H1 (cell line): ENCODE measurements around the gene RIC8A. TPM values are rescaled to one million over a fixed set of nuclear protein-coding genes. Genes with fewer than 3 reads are reported as not detected.

Source experiments
- CTBP2 ChIP-seq: IDR thresholded peaks from 2 replicates; pipeline ENCODE4 v1.7.0; 2011; ENCODE audit warnings: borderline replicate concordance, mild to moderate bottlenecking, moderate library complexity, mixed read lengths, low read length; ENCODE audit not compliant: insufficient read depth, insufficient read length
- polyA plus RNA-seq, 7 experiments: library from polyadenylated mRNA; depleted of rRNA in 3 of 7; stranded (reverse) in 5 of 7; unstranded in 2 of 7; fragments of >200 nt in 5 of 7; fragments of 200-250 nt in 2 of 7; gene quantifications; 1 replicate in 5 of 7; 2 replicates in 1 of 7; 4 replicates in 1 of 7; pipeline versions ENCODE4 v1.2.1 to v1.2.3, GENCODE V29; 2011 to 2013; ENCODE audit warnings: missing spikeins in 2 of 7, mixed read lengths in 2 of 7
- total RNA-seq: library from RNA; stranded (reverse); fragmentation: NEBNext Ultra II Directional; extraction: Animal tissue kit (Norgen Biotek cat#: 25700); gene quantifications from 2 replicates; pipeline ENCODE4 v1.2.1, GENCODE V29; 2021
- TF ChIP-seq, protein P1 (sequence below): fragments of 300-600 bp; sonication (generic); IDR thresholded peaks from 2 replicates; pipeline ENCODE4 v1.7.1; 2012; ENCODE audit warnings: low read length, moderate library complexity, mild to moderate bottlenecking, inconsistent platforms; ENCODE audit not compliant: insufficient replicate concordance
- TF ChIP-seq, protein P2 (sequence below): IDR thresholded peaks from 2 replicates; pipeline ENCODE4 v1.6.1; 2012; ENCODE audit warnings: inconsistent platforms

The RIC8A gene
- total and polyA plus RNA-seq, 2 of the 8 experiments (the other 6 are each of a cell fraction or from before 2014, with no cell fraction given) = 67.0 to 105 TPM

DNA sequence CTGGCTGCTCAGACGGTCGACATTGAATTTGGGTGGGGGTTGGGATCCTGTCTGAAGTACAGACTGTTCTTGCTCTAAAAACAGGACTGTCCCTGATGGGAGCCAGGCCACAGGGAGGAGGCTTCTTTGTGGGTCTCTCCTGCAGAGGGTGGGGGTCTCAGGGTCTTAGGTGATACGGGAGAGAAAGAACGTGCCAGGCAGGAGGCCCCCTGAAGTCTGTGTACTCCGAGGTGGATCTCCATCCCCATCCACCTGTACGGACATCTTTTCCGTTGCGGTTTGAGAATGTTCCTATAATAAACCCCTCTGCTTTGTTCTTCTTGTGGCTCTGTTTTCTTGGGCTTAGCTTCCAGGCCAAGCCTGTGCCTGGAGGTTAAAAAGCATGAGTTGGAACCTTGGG is 45.2 kb downstream of the RIC8A start (continued):
- TF ChIP-seq, protein P1, sequence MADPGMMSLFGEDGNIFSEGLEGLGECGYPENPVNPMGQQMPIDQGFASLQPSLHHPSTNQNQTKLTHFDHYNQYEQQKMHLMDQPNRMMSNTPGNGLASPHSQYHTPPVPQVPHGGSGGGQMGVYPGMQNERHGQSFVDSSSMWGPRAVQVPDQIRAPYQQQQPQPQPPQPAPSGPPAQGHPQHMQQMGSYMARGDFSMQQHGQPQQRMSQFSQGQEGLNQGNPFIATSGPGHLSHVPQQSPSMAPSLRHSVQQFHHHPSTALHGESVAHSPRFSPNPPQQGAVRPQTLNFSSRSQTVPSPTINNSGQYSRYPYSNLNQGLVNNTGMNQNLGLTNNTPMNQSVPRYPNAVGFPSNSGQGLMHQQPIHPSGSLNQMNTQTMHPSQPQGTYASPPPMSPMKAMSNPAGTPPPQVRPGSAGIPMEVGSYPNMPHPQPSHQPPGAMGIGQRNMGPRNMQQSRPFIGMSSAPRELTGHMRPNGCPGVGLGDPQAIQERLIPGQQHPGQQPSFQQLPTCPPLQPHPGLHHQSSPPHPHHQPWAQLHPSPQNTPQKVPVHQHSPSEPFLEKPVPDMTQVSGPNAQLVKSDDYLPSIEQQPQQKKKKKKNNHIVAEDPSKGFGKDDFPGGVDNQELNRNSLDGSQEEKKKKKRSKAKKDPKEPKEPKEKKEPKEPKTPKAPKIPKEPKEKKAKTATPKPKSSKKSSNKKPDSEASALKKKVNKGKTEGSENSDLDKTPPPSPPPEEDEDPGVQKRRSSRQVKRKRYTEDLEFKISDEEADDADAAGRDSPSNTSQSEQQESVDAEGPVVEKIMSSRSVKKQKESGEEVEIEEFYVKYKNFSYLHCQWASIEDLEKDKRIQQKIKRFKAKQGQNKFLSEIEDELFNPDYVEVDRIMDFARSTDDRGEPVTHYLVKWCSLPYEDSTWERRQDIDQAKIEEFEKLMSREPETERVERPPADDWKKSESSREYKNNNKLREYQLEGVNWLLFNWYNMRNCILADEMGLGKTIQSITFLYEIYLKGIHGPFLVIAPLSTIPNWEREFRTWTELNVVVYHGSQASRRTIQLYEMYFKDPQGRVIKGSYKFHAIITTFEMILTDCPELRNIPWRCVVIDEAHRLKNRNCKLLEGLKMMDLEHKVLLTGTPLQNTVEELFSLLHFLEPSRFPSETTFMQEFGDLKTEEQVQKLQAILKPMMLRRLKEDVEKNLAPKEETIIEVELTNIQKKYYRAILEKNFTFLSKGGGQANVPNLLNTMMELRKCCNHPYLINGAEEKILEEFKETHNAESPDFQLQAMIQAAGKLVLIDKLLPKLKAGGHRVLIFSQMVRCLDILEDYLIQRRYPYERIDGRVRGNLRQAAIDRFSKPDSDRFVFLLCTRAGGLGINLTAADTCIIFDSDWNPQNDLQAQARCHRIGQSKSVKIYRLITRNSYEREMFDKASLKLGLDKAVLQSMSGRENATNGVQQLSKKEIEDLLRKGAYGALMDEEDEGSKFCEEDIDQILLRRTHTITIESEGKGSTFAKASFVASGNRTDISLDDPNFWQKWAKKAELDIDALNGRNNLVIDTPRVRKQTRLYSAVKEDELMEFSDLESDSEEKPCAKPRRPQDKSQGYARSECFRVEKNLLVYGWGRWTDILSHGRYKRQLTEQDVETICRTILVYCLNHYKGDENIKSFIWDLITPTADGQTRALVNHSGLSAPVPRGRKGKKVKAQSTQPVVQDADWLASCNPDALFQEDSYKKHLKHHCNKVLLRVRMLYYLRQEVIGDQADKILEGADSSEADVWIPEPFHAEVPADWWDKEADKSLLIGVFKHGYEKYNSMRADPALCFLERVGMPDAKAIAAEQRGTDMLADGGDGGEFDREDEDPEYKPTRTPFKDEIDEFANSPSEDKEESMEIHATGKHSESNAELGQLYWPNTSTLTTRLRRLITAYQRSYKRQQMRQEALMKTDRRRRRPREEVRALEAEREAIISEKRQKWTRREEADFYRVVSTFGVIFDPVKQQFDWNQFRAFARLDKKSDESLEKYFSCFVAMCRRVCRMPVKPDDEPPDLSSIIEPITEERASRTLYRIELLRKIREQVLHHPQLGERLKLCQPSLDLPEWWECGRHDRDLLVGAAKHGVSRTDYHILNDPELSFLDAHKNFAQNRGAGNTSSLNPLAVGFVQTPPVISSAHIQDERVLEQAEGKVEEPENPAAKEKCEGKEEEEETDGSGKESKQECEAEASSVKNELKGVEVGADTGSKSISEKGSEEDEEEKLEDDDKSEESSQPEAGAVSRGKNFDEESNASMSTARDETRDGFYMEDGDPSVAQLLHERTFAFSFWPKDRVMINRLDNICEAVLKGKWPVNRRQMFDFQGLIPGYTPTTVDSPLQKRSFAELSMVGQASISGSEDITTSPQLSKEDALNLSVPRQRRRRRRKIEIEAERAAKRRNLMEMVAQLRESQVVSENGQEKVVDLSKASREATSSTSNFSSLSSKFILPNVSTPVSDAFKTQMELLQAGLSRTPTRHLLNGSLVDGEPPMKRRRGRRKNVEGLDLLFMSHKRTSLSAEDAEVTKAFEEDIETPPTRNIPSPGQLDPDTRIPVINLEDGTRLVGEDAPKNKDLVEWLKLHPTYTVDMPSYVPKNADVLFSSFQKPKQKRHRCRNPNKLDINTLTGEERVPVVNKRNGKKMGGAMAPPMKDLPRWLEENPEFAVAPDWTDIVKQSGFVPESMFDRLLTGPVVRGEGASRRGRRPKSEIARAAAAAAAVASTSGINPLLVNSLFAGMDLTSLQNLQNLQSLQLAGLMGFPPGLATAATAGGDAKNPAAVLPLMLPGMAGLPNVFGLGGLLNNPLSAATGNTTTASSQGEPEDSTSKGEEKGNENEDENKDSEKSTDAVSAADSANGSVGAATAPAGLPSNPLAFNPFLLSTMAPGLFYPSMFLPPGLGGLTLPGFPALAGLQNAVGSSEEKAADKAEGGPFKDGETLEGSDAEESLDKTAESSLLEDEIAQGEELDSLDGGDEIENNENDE = no peak
- no peak for TF ChIP-seq CTBP2
- TF ChIP-seq, protein P2, sequence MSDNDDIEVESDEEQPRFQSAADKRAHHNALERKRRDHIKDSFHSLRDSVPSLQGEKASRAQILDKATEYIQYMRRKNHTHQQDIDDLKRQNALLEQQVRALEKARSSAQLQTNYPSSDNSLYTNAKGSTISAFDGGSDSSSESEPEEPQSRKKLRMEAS = no peak
